ENCODE data around the gene THBD.
"Not testable (repeated sequence)": the region's sequence is repeated elsewhere in the genome, so short reads cannot be mapped to it uniquely, and the experiment has no call there.

THBD gene

GRCh38 chr20:23033918-23034317 lies 15.6 kb downstream of the THBD start:
- DNase-seq: no peak

GRCh38 chr20:23032750-23033078 lies 16.8 kb downstream of the THBD start:
- no peak for DNase-seq

- DNase-seq: no peak
Measured at GRCh38 chr20:23032056-23032749, 17.3 kb downstream of the THBD start.

- DNase-seq: no peak
Measured at GRCh38 chr20:23031346-23031745, 18.1 kb downstream of the THBD start.

- no peak for DNase-seq
Measured at GRCh38 chr20:23029324-23029723, 20.1 kb downstream of the THBD start.

GRCh38 chr20:23028392-23028791 lies 21.1 kb downstream of the THBD start:
- DNase-seq: no peak

GRCh38 chr20:23027721-23028120 lies 21.8 kb downstream of the THBD start:
- DNase-seq: no peak

- DNase-seq: not testable (repeated sequence)
Measured at GRCh38 chr20:23025503-23025902, 24.0 kb downstream of the THBD start.

- no peak for DNase-seq
Measured at GRCh38 chr20:23024701-23025100, 24.8 kb downstream of the THBD start.

- no peak for DNase-seq
Measured at GRCh38 chr20:23023621-23024177, 25.8 kb downstream of the THBD start.

- no peak for DNase-seq
Measured at GRCh38 chr20:23022849-23023248, 26.6 kb downstream of the THBD start.

- DNase-seq: no peak
Measured at GRCh38 chr20:23021951-23022350, 27.5 kb downstream of the THBD start.

GRCh38 chr20:23021541-23021940 lies 27.9 kb downstream of the THBD start:
- DNase-seq: no peak

- no peak for DNase-seq
Measured at GRCh38 chr20:23020230-23021018, 29.0 kb downstream of the THBD start.

- peak; percentile 46 for DNase-seq
Measured at GRCh38 chr20:23019403-23019802, 30.1 kb downstream of the THBD start.

- no peak for DNase-seq
Measured at GRCh38 chr20:23018941-23019340, 30.5 kb downstream of the THBD start.

- no peak for DNase-seq
Measured at GRCh38 chr20:23018432-23018831, 31.0 kb downstream of the THBD start.

- no peak for DNase-seq
Measured at GRCh38 chr20:23017516-23017915, 32.0 kb downstream of the THBD start.

GRCh38 chr20:23013429-23013828 lies 36.0 kb downstream of the THBD start:
- no peak for DNase-seq

GRCh38 chr20:23011008-23011721 lies 38.3 kb downstream of the THBD start:
- DNase-seq: no peak

- no peak for DNase-seq
Measured at GRCh38 chr20:23010096-23010495, 39.4 kb downstream of the THBD start.

- DNase-seq: no peak
Measured at GRCh38 chr20:23009636-23010035, 39.8 kb downstream of the THBD start.

GRCh38 chr20:23008667-23009066 lies 40.8 kb downstream of the THBD start:
- no peak for DNase-seq

Measured in right hindlimb (tissue), 1 donor.